ENCODE results near the gene PPP1R3G.
A peak's percentile ranks its signal among the peaks of the same experiment; 100 is the strongest.

Gene PPP1R3G

DNA sequence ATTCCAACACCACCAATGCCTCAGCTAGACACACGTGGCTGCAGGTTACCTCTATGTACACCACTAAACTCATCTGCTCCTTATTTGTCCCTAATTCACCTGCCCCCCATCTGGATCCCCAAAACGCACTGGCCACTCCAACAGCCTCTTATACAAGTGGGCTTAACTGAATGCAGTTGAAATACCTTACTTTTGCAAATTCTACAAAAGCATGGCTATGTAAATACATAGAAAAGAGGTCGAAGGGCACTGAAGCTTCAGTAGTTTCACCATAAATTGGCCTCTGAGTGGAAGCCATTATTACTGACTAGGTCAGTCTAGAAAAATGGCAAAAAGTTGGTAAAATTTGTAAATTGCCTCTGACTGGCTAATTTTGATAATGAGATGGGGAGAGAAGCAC lies 11.1 kb upstream of the PPP1R3G start:
- ATAC-seq, result no peak
- TF ChIP-seq ISL1 (CRISPR knock-in tag; IDR thresholded peaks at IDR 0.05) (no peak), ESRRG (CRISPR knock-in tag; IDR thresholded peaks at IDR 0.05) (no peak), ZNF565 (CRISPR knock-in tag; conservative IDR thresholded peaks at IDR 0.05; ENCODE audit: low read depth) (no peak), ZFP30 (CRISPR knock-in tag; IDR thresholded peaks at IDR 0.05) (no peak), ZFP3 (CRISPR knock-in tag; IDR thresholded peaks at IDR 0.05) (no peak), TCF4 (CRISPR knock-in tag; IDR thresholded peaks at IDR 0.05; ENCODE audit: borderline replicate concordance) (no peak), TSHZ2 (CRISPR knock-in tag; IDR thresholded peaks at IDR 0.05) (no peak), GLIS3 (CRISPR knock-in tag; IDR thresholded peaks at IDR 0.05) (no peak), POU6F1 (CRISPR knock-in tag; IDR thresholded peaks at IDR 0.05; ENCODE audit: borderline replicate concordance, low read depth) (no peak), ZC3H10 (CRISPR knock-in tag; IDR thresholded peaks at IDR 0.05) (no peak), PPARA (CRISPR knock-in tag; IDR thresholded peaks at IDR 0.05; ENCODE audit: borderline replicate concordance) (no peak), ARNTL (CRISPR knock-in tag; IDR thresholded peaks at IDR 0.05; ENCODE audit: borderline replicate concordance, low read depth) (no peak), CSDC2 (CRISPR knock-in tag; IDR thresholded peaks at IDR 0.05) (no peak)
- TF ChIP-seq, protein P1, sequence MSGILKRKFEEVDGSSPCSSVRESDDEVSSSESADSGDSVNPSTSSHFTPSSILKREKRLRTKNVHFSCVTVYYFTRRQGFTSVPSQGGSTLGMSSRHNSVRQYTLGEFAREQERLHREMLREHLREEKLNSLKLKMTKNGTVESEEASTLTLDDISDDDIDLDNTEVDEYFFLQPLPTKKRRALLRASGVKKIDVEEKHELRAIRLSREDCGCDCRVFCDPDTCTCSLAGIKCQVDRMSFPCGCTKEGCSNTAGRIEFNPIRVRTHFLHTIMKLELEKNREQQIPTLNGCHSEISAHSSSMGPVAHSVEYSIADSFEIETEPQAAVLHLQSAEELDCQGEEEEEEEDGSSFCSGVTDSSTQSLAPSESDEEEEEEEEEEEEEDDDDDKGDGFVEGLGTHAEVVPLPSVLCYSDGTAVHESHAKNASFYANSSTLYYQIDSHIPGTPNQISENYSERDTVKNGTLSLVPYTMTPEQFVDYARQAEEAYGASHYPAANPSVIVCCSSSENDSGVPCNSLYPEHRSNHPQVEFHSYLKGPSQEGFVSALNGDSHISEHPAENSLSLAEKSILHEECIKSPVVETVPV (CRISPR knock-in tag; IDR thresholded peaks at IDR 0.05), result no peak

DNA sequence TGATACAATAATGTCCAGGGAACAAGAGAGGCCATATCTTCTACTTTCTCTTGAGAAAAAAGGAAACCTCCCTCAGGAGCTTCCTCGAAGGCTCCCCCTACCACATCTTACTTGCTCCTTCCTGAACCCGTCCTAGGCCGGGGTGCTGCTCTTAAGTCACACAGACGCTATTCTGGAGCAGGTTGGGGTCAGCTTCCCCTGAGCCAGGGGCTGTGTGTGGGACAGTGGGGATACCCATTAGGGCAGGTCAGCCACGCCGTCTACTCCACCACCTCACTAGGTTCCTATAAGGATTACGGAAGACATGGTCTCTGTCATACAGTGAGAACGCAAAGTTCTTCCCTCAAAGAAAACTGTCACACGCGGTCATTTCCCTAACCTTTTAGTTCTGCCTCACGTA lies 8.2 kb upstream of the PPP1R3G start:
- no peak for TF ChIP-seq PATZ1 (CRISPR knock-in tag; IDR thresholded peaks at IDR 0.05; ENCODE audit: borderline replicate concordance)
- TF ChIP-seq, protein P1 (CRISPR knock-in tag; IDR thresholded peaks at IDR 0.05), result no peak
- TF ChIP-seq ISL1 (CRISPR knock-in tag; IDR thresholded peaks at IDR 0.05), result no peak
- TF ChIP-seq ZNF565 (CRISPR knock-in tag; conservative IDR thresholded peaks at IDR 0.05; ENCODE audit: low read depth), result no peak
- TF ChIP-seq TCF4 (CRISPR knock-in tag; IDR thresholded peaks at IDR 0.05; ENCODE audit: borderline replicate concordance), result no peak

GRCh38 chr6:5078121-5078669 lies 6.9 kb upstream of the PPP1R3G start:
- peak; percentile 65 for ATAC-seq
- TF ChIP-seq OSR1 (CRISPR knock-in tag; IDR thresholded peaks at IDR 0.05) (no peak), GLIS3 (CRISPR knock-in tag; IDR thresholded peaks at IDR 0.05) (no peak), ARNTL (CRISPR knock-in tag; IDR thresholded peaks at IDR 0.05; ENCODE audit: borderline replicate concordance, low read depth) (no peak), TCF4 (CRISPR knock-in tag; IDR thresholded peaks at IDR 0.05; ENCODE audit: borderline replicate concordance) (no peak), PPARA (CRISPR knock-in tag; IDR thresholded peaks at IDR 0.05; ENCODE audit: borderline replicate concordance) (no peak), PATZ1 (CRISPR knock-in tag; IDR thresholded peaks at IDR 0.05; ENCODE audit: borderline replicate concordance) (no peak), ISL1 (CRISPR knock-in tag; IDR thresholded peaks at IDR 0.05) (no peak)

More for the DNA sequence above, 8.2 kb upstream of the PPP1R3G start:
- ATAC-seq, result no peak

All from SK-N-SH treated with all-trans-retinoic acid at 6 μM for 48 hours (cell line).